Erythroblast (primary cell): ENCODE results near the gene AP3S2.

Source experiments
- GATA1 ChIP-seq: IDR thresholded peaks from 2 replicates; pipeline ENCODE4 v1.6.1; 2011; ENCODE audit warnings: low read depth, mild to moderate bottlenecking, control low read depth, low read length, moderate library complexity
- POLR2A ChIP-seq: IDR thresholded peaks from 2 replicates; pipeline ENCODE4 v1.6.1; 2011; ENCODE audit warnings: mild to moderate bottlenecking, low read length

GRCh38 chr15:89825271-89825940 lies 68.4 kb downstream of the AP3S2 start:
- TF ChIP-seq POLR2A = no peak
- no peak for TF ChIP-seq GATA1
